K562 (cell line): ENCODE data around the gene RGS4. TPM values are rescaled to one million over a fixed set of nuclear protein-coding genes. Genes with fewer than 3 reads are reported as not detected.

Experiments
- ATAC-seq: fragments of 200-7000 bp; cut with Tn5 transposase; 3 replicates; pipeline ENCODE4 v1.9.1; 2020; ENCODE audit warnings: moderate library complexity
- BruUV-seq: library from RNA; stranded (reverse); fragments of 400-500 nt; replicated peaks from 2 replicates; lab custom pipeline; 2021; lab: Mats Ljungman, UMichigan
- CTCF ChIA-PET: fragments of 300-600 bp; formaldehyde crosslinking; extraction: SDS; loops from one replicate; lab custom pipeline; 2021; ENCODE audit warnings: low intra/inter-chr PET ratio; lab: Yijun Ruan, JAX
- POLR2A ChIA-PET: fragments of 300-600, 350-650 bp; sonication (Branson Sonifier 250); formaldehyde crosslinking; extraction: SDS; loops from one replicate; lab custom pipeline; 2021; ENCODE audit warnings: antibody characterized with exemption, inconsistent platforms; lab: Yijun Ruan, JAX
- DNase-seq, 4 experiments: peaks; one replicate each; pipeline versions ENCODE4 v3.0.0 to v3.0.0-alpha.2; 2011 to 2018; ENCODE audit warnings: low spot score in 3 of 4, mixed read lengths in 3 of 4; ENCODE audit errors: extremely low read depth in 1 of 4
- FAIRE-seq: peaks from 2 replicates; lab custom pipeline; 2011; peaks lifted over from hg19 to GRCh38; lab: Jason Lieb, UNC
- H2AFZ ChIP-seq: 2 replicates; pipeline ENCODE4 v1.6.0; 2011; ENCODE audit warnings: low read depth, low read length, control low read depth, inconsistent platforms
- H3K27ac ChIP-seq: fragments of 200-600 bp; 3 replicates; pipeline ENCODE4 v1.8.0; 2011; ENCODE audit warnings: low read depth, mild to moderate bottlenecking, control low read depth, inconsistent platforms, low read length, moderate library complexity, mixed read lengths; ENCODE audit errors: extremely low read depth
- H3K27me3 ChIP-seq, 2 experiments: fragments of 300-600 bp in 1 of 2; 2 replicates in 1 of 2; 3 replicates in 1 of 2; pipeline versions ENCODE4 v1.6.0 to v1.8.0; 2011; ENCODE audit warnings: inconsistent platforms in 2 of 2, low read length in 2 of 2, mild to moderate bottlenecking in 1 of 2, mixed read lengths in 1 of 2, moderate library complexity in 1 of 2; ENCODE audit not compliant: control insufficient read depth in 2 of 2, insufficient read depth in 2 of 2
- H3K36me3 ChIP-seq: fragments of 300-600 bp; 3 replicates; pipeline ENCODE4 v1.8.0; 2011; ENCODE audit warnings: mild to moderate bottlenecking, low read length, inconsistent platforms; ENCODE audit not compliant: control insufficient read depth, insufficient read depth
- H3K4me1 ChIP-seq, 2 experiments: fragments of 200-600 bp in 1 of 2; replicated peaks in 1 of 2; 2 replicates in 1 of 2; 3 replicates in 1 of 2; pipeline versions ENCODE4 v1.5.1 to v1.8.0; 2011; ENCODE audit warnings: inconsistent platforms in 2 of 2, low read length in 2 of 2, mild to moderate bottlenecking in 1 of 2, mixed read lengths in 1 of 2, moderate library complexity in 1 of 2; ENCODE audit not compliant: control insufficient read depth in 2 of 2, insufficient read depth in 2 of 2
- H3K4me2 ChIP-seq: 2 replicates; pipeline ENCODE4 v1.6.1; 2011; ENCODE audit warnings: low read length, control low read depth, inconsistent platforms, mixed read lengths; ENCODE audit not compliant: insufficient read depth
- H3K4me3 ChIP-seq: fragments of 200-600 bp; sonication (generic), shearing (Covaris generic); 2 replicates; pipeline ENCODE4 v1.5.1; 2016; ENCODE audit warnings: control low read depth, inconsistent platforms
- H3K79me2 ChIP-seq: fragments of 200-600 bp; 3 replicates; pipeline ENCODE4 v1.8.0; 2011; ENCODE audit warnings: low read length, inconsistent platforms; ENCODE audit not compliant: control insufficient read depth, insufficient read depth
- H3K9ac ChIP-seq, 2 experiments: 2 replicates each; pipeline versions ENCODE4 v1.6.0 to v1.6.1; 2011; ENCODE audit warnings: low read depth in 2 of 2, low read length in 2 of 2, control low read depth in 1 of 2, inconsistent platforms in 1 of 2, mild to moderate bottlenecking in 1 of 2, mixed read lengths in 1 of 2; ENCODE audit not compliant: insufficient read depth in 1 of 2
- H3K9me1 ChIP-seq: one replicate; pipeline ENCODE4 v1.6.0; 2011; ENCODE audit warnings: inconsistent platforms, mild to moderate bottlenecking, low read length, moderate library complexity; ENCODE audit not compliant: control insufficient read depth, insufficient read depth
- H3K9me3 ChIP-seq: replicated peaks from 2 replicates; pipeline ENCODE4 v1.5.1; 2011; ENCODE audit warnings: low read depth, low read length, inconsistent platforms; ENCODE audit not compliant: control insufficient read depth, insufficient read depth
- H4K20me1 ChIP-seq: replicated peaks from 2 replicates; pipeline ENCODE4 v1.6.1; 2011; ENCODE audit warnings: low read length, inconsistent platforms, mixed read lengths; ENCODE audit not compliant: control insufficient read depth, insufficient read depth
- BRCA1 ChIP-seq, 2 experiments: fragments of 450-650 bp in 1 of 2; sonication (generic) in 1 of 2; formaldehyde crosslinking in 1 of 2; IDR thresholded peaks; 2 replicates each; pipeline versions ENCODE4 v1.5.0 to v1.6.1; 2017 to 2020; ENCODE audit warnings: mild to moderate bottlenecking in 1 of 2, missing genetic modification reagents in 1 of 2
- CCNT2 ChIP-seq: IDR thresholded peaks from 2 replicates; pipeline ENCODE4 v1.6.1; 2011; ENCODE audit warnings: borderline replicate concordance, low read depth, mild to moderate bottlenecking, moderate library complexity, mixed read lengths, low read length; ENCODE audit not compliant: insufficient read length; ENCODE audit errors: extremely low read depth
- CTCFL ChIP-seq: IDR thresholded peaks from 2 replicates; pipeline ENCODE4 v1.6.1; 2011; ENCODE audit warnings: borderline replicate concordance, low read depth, mild to moderate bottlenecking, moderate library complexity, low read length; ENCODE audit not compliant: insufficient read depth, poor library complexity, severe bottlenecking
- EWSR1 ChIP-seq: fragments of 450-650 bp; IDR thresholded peaks from 2 replicates; pipeline ENCODE4 v1.6.1; 2018; ENCODE audit warnings: borderline replicate concordance, mild to moderate bottlenecking, low read depth, moderate library complexity; ENCODE audit not compliant: partially characterized antibody
- KHSRP ChIP-seq: fragments of 450-650 bp; IDR thresholded peaks from 2 replicates; pipeline ENCODE4 v1.6.1; 2017
- KLF10 ChIP-seq: fragments of 250-450 bp; sonication (Bioruptor Pico); IDR thresholded peaks from 2 replicates; pipeline ENCODE4 v1.6.1; 2021; ENCODE audit warnings: matching md5 sums
- PCBP2 ChIP-seq: fragments of 200-400 bp; formaldehyde crosslinking; IDR thresholded peaks from 2 replicates; pipeline ENCODE4 v1.6.1; 2018; ENCODE audit warnings: low read length, low read depth, mild to moderate bottlenecking, moderate library complexity; ENCODE audit not compliant: poor library complexity, severe bottlenecking
- PHB ChIP-seq: fragments of 250-450 bp; sonication (Bioruptor Pico); IDR thresholded peaks from 2 replicates; pipeline ENCODE4 v1.5.0; 2021
- POLR2A ChIP-seq: fragments of 450-650 bp; conservative IDR thresholded peaks from 2 replicates; pipeline ENCODE4 v1.6.1; 2016
- PTBP1 ChIP-seq: fragments of 200-400 bp; formaldehyde crosslinking; IDR thresholded peaks from 2 replicates; pipeline ENCODE4 v1.6.1; 2017; ENCODE audit warnings: low read depth, low read length
- SMC3 ChIP-seq: conservative IDR thresholded peaks from 2 replicates; pipeline ENCODE4 v1.6.1; 2011; ENCODE audit warnings: low read depth, low read length, improper control_type of control experiment; ENCODE audit not compliant: insufficient read depth
- SRF ChIP-seq, 2 experiments: fragments of 250-450, 450-650 bp in 1 of 2; sonication (Bioruptor Pico) in 1 of 2; sonication (generic) in 1 of 2; formaldehyde crosslinking; IDR thresholded peaks; 2 replicates each; pipeline versions ENCODE4 v1.5.0 to v1.5.1; 2020 to 2022; ENCODE audit warnings: mild to moderate bottlenecking in 1 of 2, missing genetic modification reagents in 1 of 2
- TARDBP ChIP-seq: fragments of 450-650 bp; IDR thresholded peaks from 2 replicates; pipeline ENCODE4 v1.6.1; 2016
- ZKSCAN8 ChIP-seq: fragments of 200-800 bp; sonication (Bioruptor generic); IDR thresholded peaks from 2 replicates; pipeline ENCODE4 v1.6.1; 2016; ENCODE audit warnings: missing genetic modification characterization, missing compliant biosample characterization
- ZNF316 ChIP-seq: fragments of 450-650 bp; IDR thresholded peaks from 2 replicates; pipeline ENCODE4 v1.6.1; 2016
- ZNF347 ChIP-seq: fragments of 450-650 bp; formaldehyde crosslinking; IDR thresholded peaks from 2 replicates; pipeline ENCODE4 v1.4.0; 2020; ENCODE audit warnings: low read depth, mild to moderate bottlenecking, moderate library complexity
- ZNF354B ChIP-seq: fragments of 250-450 bp; sonication (Bioruptor Pico); IDR thresholded peaks from 2 replicates; pipeline ENCODE4 v1.4.0; 2020
- ZNF436 ChIP-seq: fragments of 250-450, 450-650 bp; sonication (Bioruptor Pico); formaldehyde crosslinking; IDR thresholded peaks from 2 replicates; pipeline ENCODE4 v1.7.0; 2020; ENCODE audit warnings: mild to moderate bottlenecking
- ZNF583 ChIP-seq: fragments of 250-450 bp; sonication (Bioruptor Pico); IDR thresholded peaks from 2 replicates; pipeline ENCODE4 v1.4.0; 2020
- in situ Hi-C: fragments of 300-500 bp; cut with MboI; formaldehyde crosslinking; loops from 4 replicates; pipeline ENCODE4 v1.15.0; 2018; ENCODE audit warnings: inconsistent platforms, mixed read lengths
- intact Hi-C: fragments of 100-400 bp; cut with micrococcal nuclease; formaldehyde crosslinking; loops from 2 replicates; pipeline ENCODE4 v1.14.2; 2022
- polyA plus RNA-seq, 8 experiments: library from polyadenylated mRNA; depleted of rRNA in 4 of 8; stranded (reverse) in 5 of 8; unstranded in 3 of 8; fragments of >200 nt; fragmentation: Nextera tagmentation in 2 of 8; fragmentation: Illumina TruSeq in 1 of 8; extraction: Ambion mirVana in 2 of 8; extraction: Trizol in 1 of 8; gene quantifications; 2 replicates each; pipeline versions ENCODE4 v1.2.1 to v1.2.3, GENCODE V29; 2011 to 2014; ENCODE audit warnings: inconsistent platforms in 1 of 8, missing spikeins in 1 of 8
- total RNA-seq, 7 experiments: library from RNA; depleted of rRNA in 6 of 7; stranded (reverse); fragments of >200 nt in 6 of 7; fragmentation: Illumina TruSeq in 2 of 7; extraction: Trizol in 2 of 7; gene quantifications; 2 replicates each; pipeline versions ENCODE4 v1.2.1 to v1.2.3, GENCODE V29; 2011 to 2021; ENCODE audit warnings: low replicate concordance in 1 of 7
- TF ChIP-seq, protein P1 (sequence below): fragments of 450-650 bp; IDR thresholded peaks from 2 replicates; pipeline ENCODE4 v1.6.1; 2018; ENCODE audit not compliant: partially characterized antibody

RGS4 gene
- total and polyA plus RNA-seq, 9 of the 15 experiments (the other 6 are each of a cell fraction or from before 2014, with no cell fraction given), result not detected

- TF ChIP-seq, protein P1, sequence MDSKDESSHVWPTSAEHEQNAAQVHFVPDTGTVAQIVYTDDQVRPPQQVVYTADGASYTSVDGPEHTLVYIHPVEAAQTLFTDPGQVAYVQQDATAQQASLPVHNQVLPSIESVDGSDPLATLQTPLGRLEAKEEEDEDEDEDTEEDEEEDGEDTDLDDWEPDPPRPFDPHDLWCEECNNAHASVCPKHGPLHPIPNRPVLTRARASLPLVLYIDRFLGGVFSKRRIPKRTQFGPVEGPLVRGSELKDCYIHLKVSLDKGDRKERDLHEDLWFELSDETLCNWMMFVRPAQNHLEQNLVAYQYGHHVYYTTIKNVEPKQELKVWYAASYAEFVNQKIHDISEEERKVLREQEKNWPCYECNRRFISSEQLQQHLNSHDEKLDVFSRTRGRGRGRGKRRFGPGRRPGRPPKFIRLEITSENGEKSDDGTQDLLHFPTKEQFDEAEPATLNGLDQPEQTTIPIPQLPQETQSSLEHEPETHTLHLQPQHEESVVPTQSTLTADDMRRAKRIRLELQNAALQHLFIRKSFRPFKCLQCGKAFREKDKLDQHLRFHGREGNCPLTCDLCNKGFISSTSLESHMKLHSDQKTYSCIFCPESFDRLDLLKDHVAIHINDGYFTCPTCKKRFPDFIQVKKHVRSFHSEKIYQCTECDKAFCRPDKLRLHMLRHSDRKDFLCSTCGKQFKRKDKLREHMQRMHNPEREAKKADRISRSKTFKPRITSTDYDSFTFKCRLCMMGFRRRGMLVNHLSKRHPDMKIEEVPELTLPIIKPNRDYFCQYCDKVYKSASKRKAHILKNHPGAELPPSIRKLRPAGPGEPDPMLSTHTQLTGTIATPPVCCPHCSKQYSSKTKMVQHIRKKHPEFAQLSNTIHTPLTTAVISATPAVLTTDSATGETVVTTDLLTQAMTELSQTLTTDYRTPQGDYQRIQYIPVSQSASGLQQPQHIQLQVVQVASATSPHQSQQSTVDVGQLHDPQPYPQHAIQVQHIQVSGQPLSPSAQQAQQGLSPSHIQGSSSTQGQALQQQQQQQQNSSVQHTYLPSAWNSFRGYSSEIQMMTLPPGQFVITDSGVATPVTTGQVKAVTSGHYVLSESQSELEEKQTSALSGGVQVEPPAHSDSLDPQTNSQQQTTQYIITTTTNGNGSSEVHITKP, result no peak
- no peak for TF ChIP-seq ZNF436 (CRISPR knock-in tag)
- TF ChIP-seq EWSR1, result no peak
- no peak for TF ChIP-seq KHSRP
- no peak for TF ChIP-seq ZNF583 (CRISPR knock-in tag)
- no peak for TF ChIP-seq ZNF347 (CRISPR knock-in tag)
- no peak for TF ChIP-seq POLR2A
These were observed 46.7 kb downstream of the RGS4 start (continued) for GRCh38 chr1:163115887-163116286.

GRCh38 chr1:163119707-163120106, 50.5 kb downstream of the RGS4 start:
- no peak overlapping the region for H3K27ac ChIP-seq
- no peak overlapping the region for H3K9ac ChIP-seq
- H3K4me2 ChIP-seq, result no peak overlapping the region
- no peaks in the 10 kb centered on the region for H3K4me1 ChIP-seq
- H3K9me1 ChIP-seq, result no peaks in the 10 kb centered on the region
- no peaks in the 10 kb centered on the region for H3K27me3 ChIP-seq
- DNase-seq (no peak), FAIRE-seq (no peak), ATAC-seq (no peak)
- ChIA-PET CTCF (no interaction called here), POLR2A (interaction anchor here (1.3 kb wide), 1 partner anchor 12 kb away, joined by 4 read pairs; no protein-coding TSS in a partner anchor)
- intact Hi-C loops (no loop called here), in situ Hi-C loops (no loop called here)
- no peaks in the 10 kb centered on the region for H3K79me2 ChIP-seq
- H3K36me3 ChIP-seq, result no peaks in the 10 kb centered on the region
- H4K20me1 ChIP-seq, result no peaks in the 10 kb centered on the region
- no TSS peak for BruUV-seq
- no peak overlapping the region for H2AFZ ChIP-seq
- no peaks in the 10 kb centered on the region for H3K9me3 ChIP-seq
- H3K4me3 ChIP-seq, result no peak overlapping the region
- TF ChIP-seq TARDBP (no peak), PCBP2 (no peak), ZNF354B (CRISPR knock-in tag) (no peak), SRF (CRISPR knock-in tag; IDR thresholded peaks at IDR 0.05) (no peak), SMC3 (no peak), ZKSCAN8 (CRISPR knock-in tag) (no peak), PHB (CRISPR knock-in tag) (no peak), PTBP1 (no peak), CCNT2 (no peak), ZNF316 (no peak), KLF10 (no peak), CTCFL (no peak), BRCA1 (IDR thresholded peaks at IDR 0.05) (no peak), BRCA1 (CRISPR knock-in tag; IDR thresholded peaks at IDR 0.05) (no peak)
